GM23248 (cell line): ENCODE data around the gene IL36B. TPM values are rescaled to one million over a fixed set of nuclear protein-coding genes. Genes with fewer than 3 reads are reported as not detected.

Experiments used
- DNase-seq: peaks from one replicate; pipeline ENCODE4 v3.0.0-alpha.2; 2015
- H2AFZ ChIP-seq: fragments of 200-600 bp; sonication (generic); 2 replicates; pipeline ENCODE4 v1.6.1; 2016; ENCODE audit warnings: antibody characterized with exemption
- H3F3A ChIP-seq: fragments of 200-600 bp; sonication (generic); 2 replicates; pipeline ENCODE4 v1.6.1; 2016; ENCODE audit warnings: mild to moderate bottlenecking, antibody characterized with exemption, mixed run types; ENCODE audit not compliant: insufficient read depth
- H3K27ac ChIP-seq: fragments of 200-600 bp; sonication (generic); 2 replicates; pipeline ENCODE4 v1.5.1; 2016; ENCODE audit warnings: mild to moderate bottlenecking
- H3K27me3 ChIP-seq: fragments of 200-600 bp; sonication (generic); replicated peaks from 2 replicates; pipeline ENCODE4 v1.6.1; 2016; ENCODE audit warnings: mild to moderate bottlenecking; ENCODE audit not compliant: insufficient read depth
- H3K36me3 ChIP-seq: fragments of 200-600 bp; sonication (generic); 2 replicates; pipeline ENCODE4 v1.6.1; 2016; ENCODE audit warnings: low read depth, mild to moderate bottlenecking
- H3K4me1 ChIP-seq: fragments of 200-600 bp; sonication (generic); 2 replicates; pipeline ENCODE4 v1.6.1; 2016; ENCODE audit warnings: mild to moderate bottlenecking; ENCODE audit not compliant: insufficient read depth
- H3K4me2 ChIP-seq: fragments of 200-600 bp; sonication (generic); one replicate; pipeline ENCODE4 v1.6.1; 2016; ENCODE audit warnings: mild to moderate bottlenecking; ENCODE audit not compliant: unreplicated experiment
- H3K4me3 ChIP-seq: fragments of 200-600 bp; sonication (generic); 2 replicates; pipeline ENCODE4 v1.5.1; 2016; ENCODE audit warnings: mild to moderate bottlenecking
- H3K79me2 ChIP-seq: fragments of 200-600 bp; sonication (generic); 2 replicates; pipeline ENCODE4 v1.6.1; 2016; ENCODE audit warnings: mild to moderate bottlenecking; ENCODE audit not compliant: insufficient read depth
- H3K9ac ChIP-seq: fragments of 200-600 bp; sonication (generic); 2 replicates; pipeline ENCODE4 v1.6.1; 2016; ENCODE audit warnings: mild to moderate bottlenecking
- H3K9me2 ChIP-seq: fragments of 200-600 bp; sonication (generic); 2 replicates; pipeline ENCODE4 v1.6.1; 2016; ENCODE audit warnings: mixed run types, mild to moderate bottlenecking, moderate library complexity; ENCODE audit not compliant: insufficient read depth
- H3K9me3 ChIP-seq: fragments of 200-600 bp; sonication (generic); one replicate; pipeline ENCODE4 v1.6.1; 2017; ENCODE audit warnings: low read depth
- H4K20me1 ChIP-seq: fragments of 200-600 bp; sonication (generic); 2 replicates; pipeline ENCODE4 v1.6.0; 2016; ENCODE audit not compliant: insufficient read depth
- EZH2 ChIP-seq: fragments of 200-600 bp; sonication (generic); IDR thresholded peaks from 2 replicates; pipeline ENCODE4 v1.6.1; 2018; ENCODE audit warnings: antibody characterized with exemption, mild to moderate bottlenecking; ENCODE audit not compliant: insufficient read depth, poor library complexity, severe bottlenecking
- EZH2phosphoT487 ChIP-seq: fragments of 200-600 bp; sonication (generic); IDR thresholded peaks from 2 replicates; pipeline ENCODE4 v1.6.1; 2018; ENCODE audit warnings: antibody characterized with exemption, moderate library complexity, mild to moderate bottlenecking, low read depth; ENCODE audit not compliant: insufficient read depth
- WGBS, 2 experiments: methylation state at CpG; one replicate each; pipeline ENCODE4 v1.1.6; 2015 to 2017; ENCODE audit warnings: low lambda C conversion rate in 2 of 2, low coverage in 1 of 2; ENCODE audit errors: missing lambda C conversion rate in 2 of 2; 5-methylcytosine and 5-hydroxymethylcytosine counted together
- in situ Hi-C: fragments of 300-500 bp; cut with MboI; formaldehyde crosslinking; loops from 2 replicates; pipeline ENCODE4 v1.15.0; 2020
- polyA plus RNA-seq: library from polyadenylated mRNA; unstranded; fragments of >200 nt; fragmentation: Nextera tagmentation; extraction: Ambion mirVana; gene quantifications from 2 replicates; pipeline ENCODE4 v1.2.1, GENCODE V29; 2016
- total RNA-seq: library from RNA; depleted of rRNA; stranded (reverse); fragments of >200 nt; shearing (Covaris generic); gene quantifications from 2 replicates; pipeline ENCODE4 v1.2.3, GENCODE V29; 2014

IL36B gene
- total and polyA plus RNA-seq, 2 experiments from 2014 or later = not detected

- H3K27ac ChIP-seq = no peak overlapping the region
Measured at GRCh38 chr2:113093613-113093977, 40.9 kb upstream of the IL36B start.

GRCh38 chr2:113092864-113093612 is 40.4 kb upstream of the IL36B start:
- Histone ChIP-seq H3F3A (no peaks in the 10 kb centered on the region), H3K9ac (no peak overlapping the region), H4K20me1 (no peaks in the 10 kb centered on the region), H3K4me1 (no peaks in the 10 kb centered on the region), H3K4me3 (no peak overlapping the region), H3K27ac (no peak overlapping the region), H2AFZ (no peak overlapping the region), H3K9me3 (no peaks in the 10 kb centered on the region), H3K36me3 (no peaks in the 10 kb centered on the region), H3K4me2 (no peak overlapping the region), H3K9me2 (no peaks in the 10 kb centered on the region), H3K79me2 (no peaks in the 10 kb centered on the region), H3K27me3 (peaks cover 41% of the 10 kb centered on the region; the same call in 1 of the 2 replicates)
- WGBS, 2 experiments = 12 to 16% methylated on average over 5 of the region's 5 CpGs
- no peak for TF ChIP-seq EZH2phosphoT487
- no peak for TF ChIP-seq EZH2
- no peak for DNase-seq
- in situ Hi-C loops = no loop called here

More at GRCh38 chr2:113093613-113093977, 40.9 kb upstream of the IL36B start:
- Histone ChIP-seq H3K4me1 (no peaks in the 10 kb centered on the region), H2AFZ (no peak overlapping the region), H3K9me2 (no peaks in the 10 kb centered on the region), H4K20me1 (no peaks in the 10 kb centered on the region), H3F3A (no peaks in the 10 kb centered on the region), H3K36me3 (no peaks in the 10 kb centered on the region), H3K27me3 (peaks cover 41% of the 10 kb centered on the region; the same call in 1 of the 2 replicates), H3K4me2 (no peak overlapping the region), H3K9ac (no peak overlapping the region), H3K9me3 (no peaks in the 10 kb centered on the region), H3K79me2 (no peaks in the 10 kb centered on the region), H3K4me3 (no peak overlapping the region)
- no peak for TF ChIP-seq EZH2phosphoT487
- TF ChIP-seq EZH2 = no peak
- in situ Hi-C loops = no loop called here
- WGBS, 2 experiments = 10% methylated on average over 2 of the region's 2 CpGs
- no peak for DNase-seq

- H3K27me3 ChIP-seq = peaks cover 49% of the 10 kb centered on the region; the same call in 1 of the 2 replicates
- TF ChIP-seq EZH2phosphoT487 (no peak), EZH2 (no peak)
- in situ Hi-C loops = no loop called here
- WGBS, 2 experiments = 3 to 6% methylated on average over 4 of the region's 4 CpGs
- H3K27ac ChIP-seq = no peak overlapping the region
- H3K36me3 ChIP-seq = no peaks in the 10 kb centered on the region
- no peaks in the 10 kb centered on the region for H3K9me3 ChIP-seq
- H4K20me1 ChIP-seq = no peaks in the 10 kb centered on the region
- no peaks in the 10 kb centered on the region for H3K4me1 ChIP-seq
- no peak overlapping the region for H3K4me3 ChIP-seq
- H3F3A ChIP-seq = no peaks in the 10 kb centered on the region
- no peaks in the 10 kb centered on the region for H3K9me2 ChIP-seq
- no peak overlapping the region for H3K9ac ChIP-seq
- H3K4me2 ChIP-seq = no peak overlapping the region
- no peak overlapping the region for H2AFZ ChIP-seq
- DNase-seq = no peak
- H3K79me2 ChIP-seq = no peaks in the 10 kb centered on the region
Measured at GRCh38 chr2:113091231-113091896, 38.7 kb upstream of the IL36B start.

- Histone ChIP-seq H4K20me1 (no peaks in the 10 kb centered on the region), H3K4me3 (no peak overlapping the region)
- in situ Hi-C loops = no loop called here
Measured at GRCh38 chr2:113089916-113090315, 37.2 kb upstream of the IL36B start.

More at GRCh38 chr2:113089916-113090315, 37.2 kb upstream of the IL36B start:
- Histone ChIP-seq H3K36me3 (no peaks in the 10 kb centered on the region), H2AFZ (no peak overlapping the region), H3K4me2 (no peak overlapping the region), H3K27ac (no peak overlapping the region), H3K4me1 (no peaks in the 10 kb centered on the region), H3K27me3 (peaks cover 43% of the 10 kb centered on the region; the same call in 1 of the 2 replicates), H3K9ac (no peak overlapping the region), H3K9me2 (no peaks in the 10 kb centered on the region), H3K79me2 (no peaks in the 10 kb centered on the region), H3K9me3 (no peaks in the 10 kb centered on the region), H3F3A (no peaks in the 10 kb centered on the region)
- no peak for TF ChIP-seq EZH2
- TF ChIP-seq EZH2phosphoT487 = no peak
- DNase-seq = no peak
